Cortex of kidney (tissue), 1 donor: ENCODE measurements around the gene NECTIN1.

ENCODE experiments used
- DNase-seq: peaks from one replicate; lab custom pipeline; 2025; lab: John Stamatoyannopoulos, UW

The NECTIN1 gene

GRCh38 chr11:119640541-119640940, 88.5 kb downstream of the NECTIN1 start:
- no peak for DNase-seq

- DNase-seq = no peak
Observed at GRCh38 chr11:119639642-119640205, 89.3 kb downstream of the NECTIN1 start.

GRCh38 chr11:119638851-119639250, 90.1 kb downstream of the NECTIN1 start:
- no peak for DNase-seq

GRCh38 chr11:119637481-119637880, 91.5 kb downstream of the NECTIN1 start:
- no peak for DNase-seq

- no peak for DNase-seq
Observed at GRCh38 chr11:119635776-119636175, 93.2 kb downstream of the NECTIN1 start.

GRCh38 chr11:119635041-119635740, 93.8 kb downstream of the NECTIN1 start:
- DNase-seq = no peak

GRCh38 chr11:119634301-119634700, 94.7 kb downstream of the NECTIN1 start:
- DNase-seq = no peak

GRCh38 chr11:119629834-119630624, 99.0 kb downstream of the NECTIN1 start:
- DNase-seq = no peak

GRCh38 chr11:119629085-119629484, 99.9 kb downstream of the NECTIN1 start:
- DNase-seq = no peak

GRCh38 chr11:119627286-119627685, 101.7 kb downstream of the NECTIN1 start:
- DNase-seq = no peak

- no peak for DNase-seq
Observed at GRCh38 chr11:119626871-119627270, 102.1 kb downstream of the NECTIN1 start.

- no peak for DNase-seq
Observed at GRCh38 chr11:119626197-119626841, 102.7 kb downstream of the NECTIN1 start.

- no peak for DNase-seq
Observed at GRCh38 chr11:119625206-119625978, 103.6 kb downstream of the NECTIN1 start.

- DNase-seq = no peak
Observed at GRCh38 chr11:119624629-119625028, 104.4 kb downstream of the NECTIN1 start.

GRCh38 chr11:119624102-119624615, 104.8 kb downstream of the NECTIN1 start:
- DNase-seq = no peak

- no peak for DNase-seq
Observed at GRCh38 chr11:119623682-119624081, 105.3 kb downstream of the NECTIN1 start.

- no peak for DNase-seq
Observed at GRCh38 chr11:119622454-119623143, 106.4 kb downstream of the NECTIN1 start.

GRCh38 chr11:119619665-119620064, 109.3 kb downstream of the NECTIN1 start:
- no peak for DNase-seq

GRCh38 chr11:119618208-119618909, 110.6 kb downstream of the NECTIN1 start:
- no peak for DNase-seq

- DNase-seq = no peak
Observed at GRCh38 chr11:119617340-119617713, 111.7 kb downstream of the NECTIN1 start.
